ENCODE measurements around the gene DNAJC12. TPM values are rescaled to one million over a fixed set of nuclear protein-coding genes. Genes with fewer than 3 reads are reported as not detected.

DNAJC12 gene
- total RNA-seq, 1 donor from 2014 or later, result 8.6 TPM

GRCh38 chr10:67794909-67795460, 43.0 kb downstream of the DNAJC12 start:
- Mint-ChIP-seq H3K27me3 (ENCODE audit: low read depth) (no peaks in the 10 kb centered on the region), H3K4me1 (peaks cover 15% of the 10 kb centered on the region), H3K9me3 (no peaks in the 10 kb centered on the region), H3K27ac (no peak overlapping the region), H3K36me3 (no peaks in the 10 kb centered on the region), H3K4me3 (no peak overlapping the region)
- no peak for TF ChIP-seq CTCF (IDR thresholded peaks at IDR 0.05; ENCODE audit: unreplicated experiment)
- no peak for DNase-seq (ENCODE audit: low spot score in 2 of 2, unreplicated experiment in 2 of 2)

- H3K4me1 Mint-ChIP-seq, result peaks cover 15% of the 10 kb centered on the region
- peaks cover 2% of the 10 kb centered on the region for H3K27me3 Mint-ChIP-seq (ENCODE audit: low read depth)
- no peak overlapping the region for H3K4me3 Mint-ChIP-seq
- H3K9me3 Mint-ChIP-seq, result no peaks in the 10 kb centered on the region
- no peak overlapping the region for H3K27ac Mint-ChIP-seq
- no peaks in the 10 kb centered on the region for H3K36me3 Mint-ChIP-seq
- TF ChIP-seq CTCF (IDR thresholded peaks at IDR 0.05; ENCODE audit: unreplicated experiment), result no peak
- DNase-seq (ENCODE audit: low spot score in 2 of 2, unreplicated experiment in 2 of 2), result no peak
Measured at GRCh38 chr10:67794256-67794655, 43.7 kb downstream of the DNAJC12 start.

GRCh38 chr10:67793313-67793712, 44.7 kb downstream of the DNAJC12 start:
- Mint-ChIP-seq H3K27ac (no peak overlapping the region), H3K36me3 (no peaks in the 10 kb centered on the region), H3K9me3 (no peaks in the 10 kb centered on the region), H3K27me3 (ENCODE audit: low read depth) (peaks cover 9% of the 10 kb centered on the region), H3K4me3 (no peak overlapping the region), H3K4me1 (peaks cover 15% of the 10 kb centered on the region)
- DNase-seq (ENCODE audit: low spot score in 2 of 2, unreplicated experiment in 2 of 2), result no peak
- TF ChIP-seq CTCF (IDR thresholded peaks at IDR 0.05; ENCODE audit: unreplicated experiment), result no peak

- H3K4me1 Mint-ChIP-seq, result peaks cover 15% of the 10 kb centered on the region
- no peak overlapping the region for H3K4me3 Mint-ChIP-seq
- no peak for DNase-seq (ENCODE audit: low spot score in 2 of 2, unreplicated experiment in 2 of 2)
- no peak overlapping the region for H3K27ac Mint-ChIP-seq
- no peaks in the 10 kb centered on the region for H3K36me3 Mint-ChIP-seq
- no peak for TF ChIP-seq CTCF (IDR thresholded peaks at IDR 0.05; ENCODE audit: unreplicated experiment)
- no peaks in the 10 kb centered on the region for H3K9me3 Mint-ChIP-seq
- H3K27me3 Mint-ChIP-seq (ENCODE audit: low read depth), result peaks cover 12% of the 10 kb centered on the region
Measured at GRCh38 chr10:67792653-67793052, 45.3 kb downstream of the DNAJC12 start.

GRCh38 chr10:67790534-67791408, 47.2 kb downstream of the DNAJC12 start:
- Mint-ChIP-seq H3K27ac (no peak overlapping the region), H3K4me1 (peaks cover 15% of the 10 kb centered on the region), H3K4me3 (no peak overlapping the region), H3K27me3 (ENCODE audit: low read depth) (peaks cover 12% of the 10 kb centered on the region), H3K9me3 (no peaks in the 10 kb centered on the region), H3K36me3 (no peaks in the 10 kb centered on the region)
- no peak for TF ChIP-seq CTCF (IDR thresholded peaks at IDR 0.05; ENCODE audit: unreplicated experiment)
- no peak for DNase-seq (ENCODE audit: low spot score in 2 of 2, unreplicated experiment in 2 of 2)

Data from mesothelial cell of epicardium (in vitro differentiated cells).